ENCODE data around the gene UBA1. TPM values are rescaled to one million over a fixed set of nuclear protein-coding genes. Genes with fewer than 3 reads are reported as not detected.

Gene UBA1
- total and polyA plus RNA-seq, 2 of the 13 experiments (the other 11 are each of a cell fraction or from before 2014, with no cell fraction given) = 93.3 to 129 TPM

- no TSS peak for BruUV-seq (replicated peaks)
- ChIA-PET POLR2A (interaction anchor here (0.8 to 3.5 kb wide), 9 partner anchors 14 to 79 kb away, joined by 3 to 69 read pairs (median 5); partner anchors contain the start of gene CDK16), CTCF (ENCODE audit: low intra/inter-chr PET ratio, low total read pairs) (no interaction called here)
- intact Hi-C loops (cut with micrococcal nuclease; ENCODE audit: unreplicated experiment) = loop anchor here (10.0 kb wide), 1 partner anchor 81 kb away; no protein-coding TSS in a partner anchor
- Histone ChIP-seq H4K20me1 (ENCODE audit: insufficient read depth, low read length) (no peaks in the 10 kb centered on the region), H3K36me3 (replicated peaks in 1 of 2; ENCODE audit: control insufficient read depth in 1 of 2, insufficient read depth in 2 of 2, low read length in 2 of 2) (no peaks in the 10 kb centered on the region; a peak in 1 of 5 replicates), H2AFZ (ENCODE audit: low read length) (no peak overlapping the region), H3K9ac (ENCODE audit: insufficient read depth, low read depth, low read length) (peak overlapping the region; percentile 87), H3K9me3 (ENCODE audit: low read length) (no peaks in the 10 kb centered on the region), H3K4me1 (ENCODE audit: insufficient read depth, low read length) (peaks cover 41% of the 10 kb centered on the region), H3K27me3 (ENCODE audit: control insufficient read depth in 1 of 2, insufficient read depth in 2 of 2, low read length in 2 of 2) (no peaks in the 10 kb centered on the region; a peak in 1 of 5 replicates), H3K4me2 (ENCODE audit: low read depth, low read length) (peak overlapping the region; percentile 89), H3K79me2 (ENCODE audit: insufficient read depth, low read length) (peaks cover 29% of the 10 kb centered on the region), H3K4me3 (replicated peaks in 1 of 3; ENCODE audit: insufficient read depth in 1 of 3, low read depth in 2 of 3, low read length in 3 of 3) (peak overlapping the region; percentile 67 to 73 (median 69)), H3K27ac (ENCODE audit: extremely low read length, insufficient read depth, low read length) (peak overlapping the region; percentile 90)
- ATAC-seq (peak; percentile 87), DNase-seq (ENCODE audit: low spot score) (peak; percentile 89), FAIRE-seq (peak; percentile 23)
- in situ Hi-C loops (cut with HindIII; ENCODE audit: extremely low pct_ligation_motif_present, low pct_unique_long_range_greater_than_20kb) = no loop called here
- under 1% methylated on average over 28 of the region's 51 CpGs for WGBS (ENCODE audit: low lambda C conversion rate)
- TF ChIP-seq DMAP1 (CRISPR knock-in tag; IDR thresholded peaks at IDR 0.05) (no peak), GATAD2A (CRISPR knock-in tag; IDR thresholded peaks at IDR 0.05) (0 out of 2 replicates have a peak, but pooled peaks have one; percentile 13), ATF1 (CRISPR knock-in tag; IDR thresholded peaks at IDR 0.05) (peak; percentile 77), YEATS4 (CRISPR knock-in tag; IDR thresholded peaks at IDR 0.05; ENCODE audit: borderline replicate concordance) (peak; percentile 30), POLR2G (IDR thresholded peaks at IDR 0.05; ENCODE audit: low read depth, low read length) (peak; percentile 53), MAFG (CRISPR knock-in tag; IDR thresholded peaks at IDR 0.05) (no peak), POLR2A (IDR thresholded peaks at IDR 0.05; ENCODE audit: insufficient read depth in 1 of 2, low read depth in 2 of 2, low read length in 2 of 2) (peak; percentile 34 to 37; a peak in 1 of 4 replicates), LCORL (IDR thresholded peaks at IDR 0.05) (no peak), LCORL (CRISPR knock-in tag; IDR thresholded peaks at IDR 0.05) (peak; percentile 33; the same call in 1 of the 2 replicates), CREM (IDR thresholded peaks at IDR 0.05) (peak; percentile 81), CREM (CRISPR knock-in tag; IDR thresholded peaks at IDR 0.05) (no peak), TBX2 (CRISPR knock-in tag; IDR thresholded peaks at IDR 0.05; ENCODE audit: borderline replicate concordance) (peak; percentile 15; the same call in 1 of the 2 replicates), ZNF777 (CRISPR knock-in tag; IDR thresholded peaks at IDR 0.05) (0 out of 2 replicates have a peak, but pooled peaks have one; percentile 10), ERF (CRISPR knock-in tag; IDR thresholded peaks at IDR 0.05) (0 out of 2 replicates have a peak, but pooled peaks have one; percentile 13), THAP11 (CRISPR knock-in tag; IDR thresholded peaks at IDR 0.05) (0 out of 2 replicates have a peak, but pooled peaks have one; percentile 19)
- TF ChIP-seq, protein P1, sequence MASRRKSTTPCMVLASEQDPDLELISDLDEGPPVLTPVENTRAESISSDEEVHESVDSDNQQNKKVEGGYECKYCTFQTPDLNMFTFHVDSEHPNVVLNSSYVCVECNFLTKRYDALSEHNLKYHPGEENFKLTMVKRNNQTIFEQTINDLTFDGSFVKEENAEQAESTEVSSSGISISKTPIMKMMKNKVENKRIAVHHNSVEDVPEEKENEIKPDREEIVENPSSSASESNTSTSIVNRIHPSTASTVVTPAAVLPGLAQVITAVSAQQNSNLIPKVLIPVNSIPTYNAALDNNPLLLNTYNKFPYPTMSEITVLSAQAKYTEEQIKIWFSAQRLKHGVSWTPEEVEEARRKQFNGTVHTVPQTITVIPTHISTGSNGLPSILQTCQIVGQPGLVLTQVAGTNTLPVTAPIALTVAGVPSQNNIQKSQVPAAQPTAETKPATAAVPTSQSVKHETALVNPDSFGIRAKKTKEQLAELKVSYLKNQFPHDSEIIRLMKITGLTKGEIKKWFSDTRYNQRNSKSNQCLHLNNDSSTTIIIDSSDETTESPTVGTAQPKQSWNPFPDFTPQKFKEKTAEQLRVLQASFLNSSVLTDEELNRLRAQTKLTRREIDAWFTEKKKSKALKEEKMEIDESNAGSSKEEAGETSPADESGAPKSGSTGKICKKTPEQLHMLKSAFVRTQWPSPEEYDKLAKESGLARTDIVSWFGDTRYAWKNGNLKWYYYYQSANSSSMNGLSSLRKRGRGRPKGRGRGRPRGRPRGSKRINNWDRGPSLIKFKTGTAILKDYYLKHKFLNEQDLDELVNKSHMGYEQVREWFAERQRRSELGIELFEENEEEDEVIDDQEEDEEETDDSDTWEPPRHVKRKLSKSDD (CRISPR knock-in tag; IDR thresholded peaks at IDR 0.05; ENCODE audit: low read depth) = peak; percentile 95
- TF ChIP-seq, protein P2, sequence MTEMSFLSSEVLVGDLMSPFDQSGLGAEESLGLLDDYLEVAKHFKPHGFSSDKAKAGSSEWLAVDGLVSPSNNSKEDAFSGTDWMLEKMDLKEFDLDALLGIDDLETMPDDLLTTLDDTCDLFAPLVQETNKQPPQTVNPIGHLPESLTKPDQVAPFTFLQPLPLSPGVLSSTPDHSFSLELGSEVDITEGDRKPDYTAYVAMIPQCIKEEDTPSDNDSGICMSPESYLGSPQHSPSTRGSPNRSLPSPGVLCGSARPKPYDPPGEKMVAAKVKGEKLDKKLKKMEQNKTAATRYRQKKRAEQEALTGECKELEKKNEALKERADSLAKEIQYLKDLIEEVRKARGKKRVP (CRISPR knock-in tag; IDR thresholded peaks at IDR 0.05) = no peak
- TF ChIP-seq, protein P3, sequence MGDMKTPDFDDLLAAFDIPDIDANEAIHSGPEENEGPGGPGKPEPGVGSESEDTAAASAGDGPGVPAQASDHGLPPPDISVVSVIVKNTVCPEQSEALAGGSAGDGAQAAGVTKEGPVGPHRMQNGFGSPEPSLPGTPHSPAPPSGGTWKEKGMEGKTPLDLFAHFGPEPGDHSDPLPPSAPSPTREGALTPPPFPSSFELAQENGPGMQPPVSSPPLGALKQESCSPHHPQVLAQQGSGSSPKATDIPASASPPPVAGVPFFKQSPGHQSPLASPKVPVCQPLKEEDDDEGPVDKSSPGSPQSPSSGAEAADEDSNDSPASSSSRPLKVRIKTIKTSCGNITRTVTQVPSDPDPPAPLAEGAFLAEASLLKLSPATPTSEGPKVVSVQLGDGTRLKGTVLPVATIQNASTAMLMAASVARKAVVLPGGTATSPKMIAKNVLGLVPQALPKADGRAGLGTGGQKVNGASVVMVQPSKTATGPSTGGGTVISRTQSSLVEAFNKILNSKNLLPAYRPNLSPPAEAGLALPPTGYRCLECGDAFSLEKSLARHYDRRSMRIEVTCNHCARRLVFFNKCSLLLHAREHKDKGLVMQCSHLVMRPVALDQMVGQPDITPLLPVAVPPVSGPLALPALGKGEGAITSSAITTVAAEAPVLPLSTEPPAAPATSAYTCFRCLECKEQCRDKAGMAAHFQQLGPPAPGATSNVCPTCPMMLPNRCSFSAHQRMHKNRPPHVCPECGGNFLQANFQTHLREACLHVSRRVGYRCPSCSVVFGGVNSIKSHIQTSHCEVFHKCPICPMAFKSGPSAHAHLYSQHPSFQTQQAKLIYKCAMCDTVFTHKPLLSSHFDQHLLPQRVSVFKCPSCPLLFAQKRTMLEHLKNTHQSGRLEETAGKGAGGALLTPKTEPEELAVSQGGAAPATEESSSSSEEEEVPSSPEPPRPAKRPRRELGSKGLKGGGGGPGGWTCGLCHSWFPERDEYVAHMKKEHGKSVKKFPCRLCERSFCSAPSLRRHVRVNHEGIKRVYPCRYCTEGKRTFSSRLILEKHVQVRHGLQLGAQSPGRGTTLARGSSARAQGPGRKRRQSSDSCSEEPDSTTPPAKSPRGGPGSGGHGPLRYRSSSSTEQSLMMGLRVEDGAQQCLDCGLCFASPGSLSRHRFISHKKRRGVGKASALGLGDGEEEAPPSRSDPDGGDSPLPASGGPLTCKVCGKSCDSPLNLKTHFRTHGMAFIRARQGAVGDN (CRISPR knock-in tag; IDR thresholded peaks at IDR 0.05) = peak; percentile 1; the same call in 1 of the 2 replicates
These were observed 39.9 kb downstream of the UBA1 start for GRCh38 chrX:47233333-47234113.
